ENCODE results near the gene ISCU.

Gene ISCU

GRCh38 chr12:108609537-108610335, 47.3 kb downstream of the ISCU start:
- no peak for TF ChIP-seq CSRNP3 (CRISPR knock-in tag; IDR thresholded peaks at IDR 0.05)
- TF ChIP-seq TCF4 (CRISPR knock-in tag; IDR thresholded peaks at IDR 0.05; ENCODE audit: borderline replicate concordance): peak; percentile 27; the same call in 1 of the 2 replicates
- peak; percentile 55 for ATAC-seq

- ATAC-seq: no peak
- TF ChIP-seq ZNF70 (CRISPR knock-in tag; IDR thresholded peaks at IDR 0.05): no peak
- no peak for TF ChIP-seq OSR1 (CRISPR knock-in tag; IDR thresholded peaks at IDR 0.05)
- no peak for TF ChIP-seq TOX (CRISPR knock-in tag; IDR thresholded peaks at IDR 0.05; ENCODE audit: borderline replicate concordance)
- no peak for TF ChIP-seq ZC3H10 (CRISPR knock-in tag; IDR thresholded peaks at IDR 0.05)
- TF ChIP-seq TSHZ2 (CRISPR knock-in tag; IDR thresholded peaks at IDR 0.05): no peak
- TF ChIP-seq ARNTL (CRISPR knock-in tag; IDR thresholded peaks at IDR 0.05; ENCODE audit: borderline replicate concordance, low read depth): no peak
- no peak for TF ChIP-seq PATZ1 (CRISPR knock-in tag; IDR thresholded peaks at IDR 0.05; ENCODE audit: borderline replicate concordance)
- TF ChIP-seq CREB5 (CRISPR knock-in tag; IDR thresholded peaks at IDR 0.05; ENCODE audit: low read depth): no peak
- TF ChIP-seq ZFP3 (CRISPR knock-in tag; IDR thresholded peaks at IDR 0.05): no peak
- TF ChIP-seq GLIS3 (CRISPR knock-in tag; IDR thresholded peaks at IDR 0.05): no peak
- TF ChIP-seq CSRNP3 (CRISPR knock-in tag; IDR thresholded peaks at IDR 0.05): no peak
- TF ChIP-seq POU6F1 (CRISPR knock-in tag; IDR thresholded peaks at IDR 0.05; ENCODE audit: borderline replicate concordance, low read depth): no peak
- TF ChIP-seq SNAI2 (CRISPR knock-in tag; IDR thresholded peaks at IDR 0.05): no peak
- no peak for TF ChIP-seq RARB (CRISPR knock-in tag; IDR thresholded peaks at IDR 0.05)
- TF ChIP-seq ZFP30 (CRISPR knock-in tag; IDR thresholded peaks at IDR 0.05): no peak
- no peak for TF ChIP-seq ISL1 (CRISPR knock-in tag; IDR thresholded peaks at IDR 0.05)
- no peak for TF ChIP-seq ZNF8 (CRISPR knock-in tag; IDR thresholded peaks at IDR 0.05)
- TF ChIP-seq CSDC2 (CRISPR knock-in tag; IDR thresholded peaks at IDR 0.05): no peak
Measured at GRCh38 chr12:108610336-108610815, 48.0 kb downstream of the ISCU start.

Measured in SK-N-SH treated with all-trans-retinoic acid at 6 μM for 48 hours (cell line).